ENCODE results near the gene TBCE. TPM values are rescaled to one million over a fixed set of nuclear protein-coding genes. Genes with fewer than 3 reads are reported as not detected.

TBCE gene
- total and polyA plus RNA-seq, 9 of the 15 experiments (the other 6 are each of a cell fraction or from before 2014, with no cell fraction given): 52.6 to 92.1 (median 82.1) TPM

DNA sequence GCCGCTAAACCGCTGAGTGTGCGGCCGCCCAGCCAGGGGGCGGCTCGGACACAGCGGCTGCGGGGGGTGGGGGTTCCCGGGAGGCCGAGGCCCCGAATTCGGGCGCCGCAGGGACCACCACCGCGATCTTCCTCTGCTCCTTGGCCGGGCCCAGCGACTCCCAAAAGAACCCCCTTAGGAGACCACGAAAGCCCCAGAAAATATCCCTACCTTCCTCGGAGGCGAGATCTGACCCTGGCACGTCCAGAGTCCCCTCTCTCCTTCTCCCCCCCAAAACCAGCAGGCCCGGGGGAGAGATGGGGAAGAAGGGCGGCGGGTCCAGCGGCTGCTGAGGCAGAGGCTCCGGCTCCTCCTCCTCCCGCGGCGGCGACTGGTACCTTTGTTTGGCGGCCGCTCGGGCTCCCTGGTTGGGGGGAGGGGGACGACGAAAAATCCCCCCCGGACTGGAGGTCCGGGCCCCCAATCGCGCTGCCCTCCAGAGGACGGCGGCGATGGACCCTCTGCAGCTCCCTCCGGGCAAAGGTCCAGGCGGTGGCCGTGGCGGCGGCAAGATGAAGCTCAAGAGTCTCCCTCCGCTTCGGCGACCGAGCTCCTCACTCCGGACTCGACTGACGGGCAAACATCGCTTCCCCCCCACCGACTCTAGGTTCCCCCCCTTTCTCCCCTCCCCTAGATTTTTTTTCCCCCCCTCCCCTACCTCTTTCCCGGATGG, 39.5 kb upstream of the TBCE start, which contains the start of gene ARID4B (continued):
- TF ChIP-seq HOXB6 (CRISPR knock-in tag; IDR thresholded peaks at IDR 0.05; ENCODE audit: borderline replicate concordance): no peak
- TF ChIP-seq ZNF408 (CRISPR knock-in tag; IDR thresholded peaks at IDR 0.05; ENCODE audit: low read depth): no peak
- no peak for TF ChIP-seq RHOXF2B (CRISPR knock-in tag; conservative IDR thresholded peaks at IDR 0.05)
- TF ChIP-seq BACH1 (tag; IDR thresholded peaks at IDR 0.05): no peak
- TF ChIP-seq PKNOX1 (IDR thresholded peaks at IDR 0.05): no peak
- no peak for TF ChIP-seq PTRF (tag; IDR thresholded peaks at IDR 0.05)
- TF ChIP-seq, protein P1, sequence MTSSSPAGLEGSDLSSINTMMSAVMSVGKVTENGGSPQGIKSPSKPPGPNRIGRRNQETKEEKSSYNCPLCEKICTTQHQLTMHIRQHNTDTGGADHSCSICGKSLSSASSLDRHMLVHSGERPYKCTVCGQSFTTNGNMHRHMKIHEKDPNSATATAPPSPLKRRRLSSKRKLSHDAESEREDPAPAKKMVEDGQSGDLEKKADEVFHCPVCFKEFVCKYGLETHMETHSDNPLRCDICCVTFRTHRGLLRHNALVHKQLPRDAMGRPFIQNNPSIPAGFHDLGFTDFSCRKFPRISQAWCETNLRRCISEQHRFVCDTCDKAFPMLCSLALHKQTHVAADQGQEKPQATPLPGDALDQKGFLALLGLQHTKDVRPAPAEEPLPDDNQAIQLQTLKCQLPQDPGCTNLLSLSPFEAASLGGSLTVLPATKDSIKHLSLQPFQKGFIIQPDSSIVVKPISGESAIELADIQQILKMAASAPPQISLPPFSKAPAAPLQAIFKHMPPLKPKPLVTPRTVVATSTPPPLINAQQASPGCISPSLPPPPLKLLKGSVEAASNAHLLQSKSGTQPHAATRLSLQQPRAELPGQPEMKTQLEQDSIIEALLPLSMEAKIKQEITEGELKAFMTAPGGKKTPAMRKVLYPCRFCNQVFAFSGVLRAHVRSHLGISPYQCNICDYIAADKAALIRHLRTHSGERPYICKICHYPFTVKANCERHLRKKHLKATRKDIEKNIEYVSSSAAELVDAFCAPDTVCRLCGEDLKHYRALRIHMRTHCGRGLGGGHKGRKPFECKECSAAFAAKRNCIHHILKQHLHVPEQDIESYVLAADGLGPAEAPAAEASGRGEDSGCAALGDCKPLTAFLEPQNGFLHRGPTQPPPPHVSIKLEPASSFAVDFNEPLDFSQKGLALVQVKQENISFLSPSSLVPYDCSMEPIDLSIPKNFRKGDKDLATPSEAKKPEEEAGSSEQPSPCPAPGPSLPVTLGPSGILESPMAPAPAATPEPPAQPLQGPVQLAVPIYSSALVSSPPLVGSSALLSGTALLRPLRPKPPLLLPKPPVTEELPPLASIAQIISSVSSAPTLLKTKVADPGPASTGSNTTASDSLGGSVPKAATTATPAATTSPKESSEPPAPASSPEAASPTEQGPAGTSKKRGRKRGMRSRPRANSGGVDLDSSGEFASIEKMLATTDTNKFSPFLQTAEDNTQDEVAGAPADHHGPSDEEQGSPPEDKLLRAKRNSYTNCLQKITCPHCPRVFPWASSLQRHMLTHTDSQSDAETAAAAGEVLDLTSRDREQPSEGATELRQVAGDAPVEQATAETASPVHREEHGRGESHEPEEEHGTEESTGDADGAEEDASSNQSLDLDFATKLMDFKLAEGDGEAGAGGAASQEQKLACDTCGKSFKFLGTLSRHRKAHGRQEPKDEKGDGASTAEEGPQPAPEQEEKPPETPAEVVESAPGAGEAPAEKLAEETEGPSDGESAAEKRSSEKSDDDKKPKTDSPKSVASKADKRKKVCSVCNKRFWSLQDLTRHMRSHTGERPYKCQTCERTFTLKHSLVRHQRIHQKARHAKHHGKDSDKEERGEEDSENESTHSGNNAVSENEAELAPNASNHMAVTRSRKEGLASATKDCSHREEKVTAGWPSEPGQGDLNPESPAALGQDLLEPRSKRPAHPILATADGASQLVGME (CRISPR knock-in tag; IDR thresholded peaks at IDR 0.05): peak; percentile 95
- TF ChIP-seq ETV5 (CRISPR knock-in tag; IDR thresholded peaks at IDR 0.05; ENCODE audit: low read depth): no peak
- no peak for TF ChIP-seq ARID3B (CRISPR knock-in tag; IDR thresholded peaks at IDR 0.05; ENCODE audit: borderline replicate concordance)
- no peak for TF ChIP-seq SRSF3 (IDR thresholded peaks at IDR 0.05; ENCODE audit: insufficient read depth, low read length)
- no peak for TF ChIP-seq ZNF79 (CRISPR knock-in tag; IDR thresholded peaks at IDR 0.05; ENCODE audit: low read depth)
- TF ChIP-seq KDM4B (IDR thresholded peaks at IDR 0.05; ENCODE audit: borderline replicate concordance in 2 of 2, low read depth in 1 of 2): peak in 1 of 2 experiments; percentile 90; a peak in 2 of 4 replicates
- no peak for TF ChIP-seq HNRNPH1 (optimal IDR thresholded peaks at IDR 0.05; ENCODE audit: low read depth, low read length)
- no peak; a peak in 1 of 4 replicates for TF ChIP-seq SIN3A (IDR thresholded peaks at IDR 0.05; ENCODE audit: borderline replicate concordance in 2 of 2, control insufficient read depth in 1 of 2, low read depth in 2 of 2, low read length in 2 of 2)
- 0 out of 2 replicates have a peak, but pooled peaks have one; percentile 38 for TF ChIP-seq ZNF324 (CRISPR knock-in tag; IDR thresholded peaks at IDR 0.05)
- TF ChIP-seq ZNF347 (CRISPR knock-in tag; IDR thresholded peaks at IDR 0.05; ENCODE audit: low read depth): no peak
- TF ChIP-seq MTA3 (IDR thresholded peaks at IDR 0.05; ENCODE audit: borderline replicate concordance): 0 out of 2 replicates have a peak, but pooled peaks have one; percentile 24
- TF ChIP-seq SNIP1 (IDR thresholded peaks at IDR 0.05; ENCODE audit: low read depth): no peak
